CD14-positive monocyte (primary cell): ENCODE results near the gene JOSD2. TPM values are rescaled to one million over a fixed set of nuclear protein-coding genes. Genes with fewer than 3 reads are reported as not detected.
A peak's percentile ranks its signal among the peaks of the same experiment; 100 is the strongest.

ENCODE experiments used
- DNase-seq, 3 donors: peaks; one replicate each; pipeline ENCODE4 v3.0.0-alpha.2; 2011 to 2022
- H2AFZ ChIP-seq: 2 replicates; pipeline ENCODE4 v1.6.0; 2012; ENCODE audit warnings: mild to moderate bottlenecking, low read depth, low read length, inconsistent platforms; ENCODE audit not compliant: insufficient read depth, poor library complexity, severe bottlenecking
- H3K27ac ChIP-seq, 2 donors: 1 replicate in 1 of 2; 2 replicates in 1 of 2; pipeline ENCODE4 v1.5.1; 2012 to 2013; ENCODE audit warnings: low read length in 2 of 2, control low read depth in 1 of 2, inconsistent platforms in 1 of 2, low read depth in 1 of 2, mild to moderate bottlenecking in 1 of 2
- H3K27me3 ChIP-seq, 2 donors: one replicate each; pipeline versions ENCODE4 v1.6.0 to v1.6.1; 2011 to 2013; ENCODE audit warnings: low read length in 2 of 2; ENCODE audit not compliant: control insufficient read depth in 2 of 2, insufficient read depth in 2 of 2
- H3K36me3 ChIP-seq, 2 donors: replicated peaks in 1 of 2; 1 replicate in 1 of 2; 2 replicates in 1 of 2; pipeline versions ENCODE4 v1.5.1 to v1.6.1; 2012 to 2013; ENCODE audit warnings: low read length in 2 of 2, control low read depth in 1 of 2, inconsistent platforms in 1 of 2, mild to moderate bottlenecking in 1 of 2; ENCODE audit not compliant: insufficient read depth in 2 of 2, control insufficient read depth in 1 of 2
- H3K4me1 ChIP-seq, 2 donors: 1 replicate in 1 of 2; 2 replicates in 1 of 2; pipeline versions ENCODE4 v1.5.1 to v1.6.1; 2012 to 2013; ENCODE audit warnings: low read length in 2 of 2, control low read depth in 1 of 2, inconsistent platforms in 1 of 2, mild to moderate bottlenecking in 1 of 2, moderate library complexity in 1 of 2; ENCODE audit not compliant: insufficient read depth in 2 of 2, control insufficient read depth in 1 of 2
- H3K4me2 ChIP-seq: replicated peaks from 2 replicates; pipeline ENCODE3; 2012; ENCODE audit warnings: low read length, moderate library complexity, mild to moderate bottlenecking; ENCODE audit not compliant: poor library complexity, severe bottlenecking; ENCODE audit errors: extremely low read depth
- H3K4me3 ChIP-seq, 3 experiments: fragments of 200-600 bp in 1 of 3; sonication (generic) in 1 of 3; replicated peaks in 1 of 3; 1 replicate in 2 of 3; 2 replicates in 1 of 3; pipeline ENCODE4 v1.5.1; 2011 to 2013; ENCODE audit warnings: low read length in 3 of 3, mild to moderate bottlenecking in 3 of 3, control low read depth in 2 of 3, low read depth in 2 of 3, inconsistent platforms in 1 of 3, moderate library complexity in 1 of 3
- H3K79me2 ChIP-seq: 2 replicates; pipeline ENCODE4 v1.6.0; 2012; ENCODE audit warnings: mild to moderate bottlenecking, control low read depth, inconsistent platforms, low read length, moderate library complexity; ENCODE audit not compliant: insufficient read depth
- H3K9ac ChIP-seq: 2 replicates; pipeline ENCODE4 v1.6.0; 2017; ENCODE audit warnings: low read length, mild to moderate bottlenecking; ENCODE audit not compliant: insufficient read depth, poor library complexity, severe bottlenecking
- H3K9me3 ChIP-seq, 2 donors: replicated peaks in 1 of 2; 1 replicate in 1 of 2; 2 replicates in 1 of 2; pipeline versions ENCODE4 v1.5.1 to v1.6.1; 2012 to 2013; ENCODE audit warnings: low read length in 2 of 2, control low read depth in 1 of 2; ENCODE audit not compliant: control insufficient read depth in 1 of 2, insufficient read depth in 1 of 2
- H4K20me1 ChIP-seq: 2 replicates; pipeline ENCODE4 v1.6.0; 2012; ENCODE audit warnings: mild to moderate bottlenecking, low read length, control low read depth, moderate library complexity; ENCODE audit not compliant: insufficient read depth
- H3K27ac Mint-ChIP-seq, 7 donors: one replicate each; pipeline ENCODE4 v1.8.0; 2020; ENCODE audit warnings: mild to moderate bottlenecking in 7 of 7, mixed read lengths in 7 of 7, moderate library complexity in 6 of 7, inconsistent platforms in 2 of 7
- H3K27me3 Mint-ChIP-seq, 3 donors: one replicate each; pipeline ENCODE4 v1.8.0; 2021 to 2022; ENCODE audit warnings: low read depth in 3 of 3, mild to moderate bottlenecking in 3 of 3, mixed read lengths in 3 of 3, moderate library complexity in 3 of 3, inconsistent platforms in 1 of 3
- H3K36me3 Mint-ChIP-seq, 2 donors: one replicate each; pipeline ENCODE4 v1.8.0; 2020; ENCODE audit warnings: mixed read lengths in 2 of 2, inconsistent platforms in 1 of 2, mild to moderate bottlenecking in 1 of 2
- H3K4me1 Mint-ChIP-seq: one replicate; pipeline ENCODE4 v1.8.0; 2020; ENCODE audit warnings: mild to moderate bottlenecking, mixed read lengths
- H3K4me3 Mint-ChIP-seq, 2 donors: one replicate each; pipeline ENCODE4 v1.8.0; 2020; ENCODE audit warnings: mild to moderate bottlenecking in 2 of 2, mixed read lengths in 2 of 2, moderate library complexity in 1 of 2
- H3K9me3 Mint-ChIP-seq, 7 donors: one replicate each; pipeline ENCODE4 v1.8.0; 2020 to 2022; ENCODE audit warnings: mixed read lengths in 7 of 7, mild to moderate bottlenecking in 6 of 7, moderate library complexity in 6 of 7, inconsistent platforms in 2 of 7
- WGBS: methylation state at CpG from one replicate; pipeline ENCODE4 v1.1.5; 2013; ENCODE audit warnings: missing lambda C conversion rate; ENCODE audit not compliant: insufficient coverage; 5-methylcytosine and 5-hydroxymethylcytosine counted together
- intact Hi-C, 2 donors: fragments of 100-400 bp; cut with micrococcal nuclease; formaldehyde crosslinking; loops; one replicate each; pipeline versions ENCODE4 v1.15.0 to v1.15.1; 2023
- polyA plus RNA-seq, 3 donors: library from polyadenylated mRNA; depleted of rRNA in 1 of 3; unstranded in 2 of 3; stranded (reverse) in 1 of 3; fragments of 300-500 nt in 2 of 3; fragments of >200 nt in 1 of 3; fragmentation: Illumina TruSeq in 2 of 3; gene quantifications; 1 replicate in 2 of 3; 2 replicates in 1 of 3; pipeline ENCODE4 v1.2.3, GENCODE V29; 2012 to 2021
- TF ChIP-seq, protein P1 (sequence below): fragments of 200-600 bp; IDR thresholded peaks from one replicate; pipeline ENCODE4 v1.8.0; 2022; ENCODE audit warnings: antibody characterized with exemption, mild to moderate bottlenecking

JOSD2 gene
- polyA plus RNA-seq, 3 donors = 33.0 to 43.0 (median 37.2) TPM

DNA sequence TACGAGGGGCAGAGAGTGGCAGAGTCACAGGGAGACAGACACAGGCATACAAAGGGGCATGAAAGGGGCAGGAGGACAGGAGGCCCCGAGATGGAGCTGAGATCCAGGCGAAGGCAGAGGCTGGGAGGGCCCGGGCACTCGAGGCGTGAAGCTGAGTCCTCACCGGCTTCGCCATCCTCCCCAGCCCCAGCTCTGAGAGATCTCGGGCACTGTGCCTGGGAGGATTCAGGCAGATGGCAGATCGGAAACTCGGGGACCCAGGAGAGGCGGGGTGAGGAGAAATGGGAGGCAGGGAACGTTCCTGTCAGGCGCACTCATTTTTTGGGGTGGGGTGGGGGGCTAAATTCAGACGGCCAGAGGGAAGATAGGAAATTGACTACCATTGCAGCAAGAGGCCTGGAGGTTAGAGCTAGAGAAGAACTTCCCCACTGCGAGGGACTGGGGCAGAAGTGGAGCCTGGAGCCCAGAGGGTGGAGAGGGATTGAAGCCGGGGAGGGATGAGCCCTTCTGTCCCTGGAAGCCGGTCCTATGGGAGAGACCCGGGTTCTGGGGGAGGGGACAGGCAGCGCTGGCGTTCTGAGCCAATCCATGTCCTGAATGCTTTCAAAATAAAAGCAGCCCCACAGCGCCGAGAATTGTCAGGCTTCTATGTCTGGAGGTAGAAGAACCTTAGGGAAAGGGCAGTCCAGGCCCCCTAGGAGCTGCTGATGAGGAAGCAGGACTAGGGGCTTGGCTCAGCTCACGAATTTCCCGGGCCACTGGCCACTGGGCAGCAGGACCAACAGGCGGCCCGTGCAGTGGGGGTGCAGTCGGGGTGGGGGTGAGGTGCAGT, 44.7 kb upstream of the JOSD2 start:
- Histone ChIP-seq H3K4me3 (peak overlapping the region in 1 of 3 experiments; percentile 73), H3K4me1 (peaks cover 6 to 9% of the 10 kb centered on the region in 2 donors), H2AFZ (peak overlapping the region; percentile 82), H3K9me3 (no peaks in the 10 kb centered on the region), H4K20me1 (no peaks in the 10 kb centered on the region), H3K4me2 (peak overlapping the region; percentile 86), H3K79me2 (no peaks in the 10 kb centered on the region), H3K27ac (no peak overlapping the region), H3K36me3 (no peaks in the 10 kb centered on the region), H3K9ac (no peak overlapping the region), H3K27me3 (peaks cover 0 to 49% of the 10 kb centered on the region in 2 donors)
- Mint-ChIP-seq H3K27me3 (peaks cover 40 to 73% (median 60%) of the 10 kb centered on the region in 3 donors), H3K4me3 (peak overlapping the region in 1 of 2 donors; percentile 70), H3K9me3 (peaks cover 0 to 9% (median 3%) of the 10 kb centered on the region in 7 donors), H3K27ac (no peak overlapping the region), H3K36me3 (no peaks in the 10 kb centered on the region), H3K4me1 (peaks cover 7% of the 10 kb centered on the region)
- DNase-seq = no peak
- TF ChIP-seq, protein P1, sequence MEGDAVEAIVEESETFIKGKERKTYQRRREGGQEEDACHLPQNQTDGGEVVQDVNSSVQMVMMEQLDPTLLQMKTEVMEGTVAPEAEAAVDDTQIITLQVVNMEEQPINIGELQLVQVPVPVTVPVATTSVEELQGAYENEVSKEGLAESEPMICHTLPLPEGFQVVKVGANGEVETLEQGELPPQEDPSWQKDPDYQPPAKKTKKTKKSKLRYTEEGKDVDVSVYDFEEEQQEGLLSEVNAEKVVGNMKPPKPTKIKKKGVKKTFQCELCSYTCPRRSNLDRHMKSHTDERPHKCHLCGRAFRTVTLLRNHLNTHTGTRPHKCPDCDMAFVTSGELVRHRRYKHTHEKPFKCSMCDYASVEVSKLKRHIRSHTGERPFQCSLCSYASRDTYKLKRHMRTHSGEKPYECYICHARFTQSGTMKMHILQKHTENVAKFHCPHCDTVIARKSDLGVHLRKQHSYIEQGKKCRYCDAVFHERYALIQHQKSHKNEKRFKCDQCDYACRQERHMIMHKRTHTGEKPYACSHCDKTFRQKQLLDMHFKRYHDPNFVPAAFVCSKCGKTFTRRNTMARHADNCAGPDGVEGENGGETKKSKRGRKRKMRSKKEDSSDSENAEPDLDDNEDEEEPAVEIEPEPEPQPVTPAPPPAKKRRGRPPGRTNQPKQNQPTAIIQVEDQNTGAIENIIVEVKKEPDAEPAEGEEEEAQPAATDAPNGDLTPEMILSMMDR = no peak
- intact Hi-C loops = loop anchor here in 1 of 2 donors (2.0 to 5.0 kb wide), 2 partner anchors 69 to 198 kb away; no protein-coding TSS in a partner anchor
- 38% methylated on average over 22 of the region's 28 CpGs for WGBS

DNA sequence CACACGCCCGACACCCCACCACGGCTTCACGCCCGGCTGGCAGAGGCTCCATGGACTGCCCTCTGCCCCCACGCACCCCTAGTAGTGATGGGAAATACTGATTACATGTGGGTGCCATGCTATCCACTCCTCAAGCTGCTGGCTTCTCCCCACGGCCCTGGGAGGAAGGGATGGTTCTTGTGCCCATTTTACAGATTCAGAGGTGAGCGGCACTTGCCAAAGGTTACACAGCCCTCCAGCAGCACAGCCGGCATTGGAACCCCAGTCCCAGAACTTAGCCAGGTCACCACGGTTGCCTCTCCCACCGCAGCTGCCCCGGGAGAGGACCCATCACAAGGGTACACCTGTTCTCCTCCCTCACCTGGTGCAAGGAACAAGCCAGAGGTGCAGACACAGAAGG, 44.0 kb upstream of the JOSD2 start:
- 95% methylated on average over 3 of the region's 12 CpGs for WGBS
- Mint-ChIP-seq H3K9me3 (peaks cover 0 to 9% (median 3%) of the 10 kb centered on the region in 7 donors), H3K4me1 (peaks cover 7% of the 10 kb centered on the region), H3K27me3 (peaks cover 46 to 79% (median 64%) of the 10 kb centered on the region in 3 donors), H3K27ac (peak overlapping the region in 1 of 7 donors; percentile 53), H3K4me3 (no peak overlapping the region), H3K36me3 (no peaks in the 10 kb centered on the region)
- intact Hi-C loops = loop anchor here in 1 of 2 donors (5.0 kb wide), 1 partner anchor 198 kb away; no protein-coding TSS in a partner anchor
- H3K4me1 ChIP-seq = peaks cover 6 to 9% of the 10 kb centered on the region in 2 donors
- H3K9me3 ChIP-seq = no peaks in the 10 kb centered on the region
- H3K79me2 ChIP-seq = no peaks in the 10 kb centered on the region
- H4K20me1 ChIP-seq = no peaks in the 10 kb centered on the region
- no peak overlapping the region for H3K4me3 ChIP-seq
- DNase-seq = no peak
- H3K4me2 ChIP-seq = no peak overlapping the region
- H3K9ac ChIP-seq = no peak overlapping the region
- H3K27ac ChIP-seq = no peak overlapping the region
- no peak overlapping the region for H2AFZ ChIP-seq
- no peaks in the 10 kb centered on the region for H3K36me3 ChIP-seq
- TF ChIP-seq, protein P1 = no peak
- H3K27me3 ChIP-seq = peaks cover 0 to 52% of the 10 kb centered on the region in 2 donors
